PC-9 (cell line): ENCODE data around the gene TXNDC12.

Experiments used
- CTCF ChIP-seq: fragments of 200-600 bp; sonication (generic); conservative IDR thresholded peaks from 2 replicates; pipeline ENCODE4 v1.6.1; 2017; ENCODE audit warnings: mixed run types, antibody characterized with exemption, mild to moderate bottlenecking, moderate library complexity
- EZH2 ChIP-seq: fragments of 200-600 bp; sonication (generic); IDR thresholded peaks from 2 replicates; pipeline ENCODE4 v1.8.0; 2017; ENCODE audit warnings: antibody characterized with exemption, low read depth

DNA sequence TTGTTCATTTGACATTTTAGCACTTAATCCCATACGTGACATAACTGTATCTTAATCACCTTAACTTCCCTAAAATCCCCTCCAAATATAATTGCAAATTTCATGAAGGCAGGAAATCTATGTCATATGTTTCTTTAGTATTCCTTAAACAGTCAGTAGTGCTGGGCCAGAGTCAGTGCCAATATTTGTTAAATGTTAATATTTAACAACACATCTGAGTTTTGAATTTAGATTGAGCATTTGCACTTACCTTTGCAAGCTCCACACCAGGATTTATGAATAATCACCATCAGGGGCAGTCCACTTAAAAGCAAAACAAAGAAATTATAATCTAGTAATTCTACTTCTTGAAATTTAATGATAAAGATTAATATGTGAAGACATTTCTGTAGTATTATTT is 26.7 kb downstream of the TXNDC12 start:
- TF ChIP-seq CTCF (no peak), EZH2 (no peak)
